Measurements from ENCODE around the gene PUS3.
"Not testable (repeated sequence)": the region's sequence is repeated elsewhere in the genome, so short reads cannot be mapped to it uniquely, and the experiment has no call there.

The PUS3 gene

GRCh38 chr11:125921042-125921441, 18.0 kb upstream of the PUS3 start:
- DNase-seq (ENCODE audit: low spot score) = no peak

DNA sequence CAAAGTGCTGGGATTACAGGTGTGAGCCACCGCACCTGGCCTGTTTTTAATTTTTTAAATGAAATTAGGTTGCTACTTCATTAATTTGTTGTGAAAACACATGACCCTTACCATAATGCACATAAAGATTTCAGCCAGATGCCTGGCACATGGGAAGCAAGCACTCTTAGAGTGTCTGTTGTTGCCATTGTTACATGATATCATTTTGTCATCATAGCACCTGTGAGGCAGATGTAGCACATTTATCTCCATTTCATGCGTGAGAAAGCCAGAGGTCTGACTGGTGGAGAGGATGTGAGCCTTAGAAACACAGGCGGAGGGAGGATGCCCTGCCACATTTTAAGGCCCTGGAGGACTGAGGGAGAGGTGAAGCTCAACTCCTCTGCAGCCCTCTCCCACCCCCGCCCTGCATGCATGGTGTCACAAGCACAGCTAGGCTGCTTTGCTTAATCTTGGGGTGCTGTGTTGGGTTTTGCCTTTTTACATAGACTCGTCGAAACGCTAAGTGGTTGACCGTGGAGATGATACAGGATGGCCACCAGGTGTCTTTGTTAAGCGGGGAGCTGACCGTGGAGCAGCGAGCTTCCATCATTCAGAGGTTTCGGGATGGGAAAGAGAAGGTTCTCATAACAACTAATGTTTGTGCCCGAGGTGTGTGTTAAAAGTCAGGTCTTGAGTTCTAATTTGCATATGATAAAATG, 15.3 kb upstream of the PUS3 start:
- no peak for DNase-seq (ENCODE audit: low spot score)

- no peak for DNase-seq (ENCODE audit: low spot score)
Measured at GRCh38 chr11:125916683-125917347, 13.8 kb upstream of the PUS3 start.

GRCh38 chr11:125914601-125915000, 11.6 kb upstream of the PUS3 start:
- not testable (repeated sequence) for DNase-seq (ENCODE audit: low spot score)

GRCh38 chr11:125910226-125910849, 7.3 kb upstream of the PUS3 start:
- no peak for DNase-seq (ENCODE audit: low spot score)

- DNase-seq (ENCODE audit: low spot score) = no peak
Measured at GRCh38 chr11:125904678-125905077, 1.7 kb upstream of the PUS3 start.

- DNase-seq (ENCODE audit: low spot score) = peak; percentile 71
Measured at GRCh38 chr11:125903711-125904659, 979 bp upstream of the PUS3 start, which contains the start of gene DDX25. DDX25 (plus strand) TSS chr11:125904508; CDS start chr11:125904518, 10 bp downstream.

GRCh38 chr11:125902277-125902926, 604 bp downstream of the PUS3 start:
- DNase-seq (ENCODE audit: low spot score) = no peak

GRCh38 chr11:125901872-125902271, 1.1 kb downstream of the PUS3 start:
- no peak for DNase-seq (ENCODE audit: low spot score)

GRCh38 chr11:125892994-125893393, 10.0 kb downstream of the PUS3 start:
- DNase-seq (ENCODE audit: low spot score) = no peak

- DNase-seq (ENCODE audit: low spot score) = no peak
Measured at GRCh38 chr11:125892071-125892470, 10.9 kb downstream of the PUS3 start.

DNA sequence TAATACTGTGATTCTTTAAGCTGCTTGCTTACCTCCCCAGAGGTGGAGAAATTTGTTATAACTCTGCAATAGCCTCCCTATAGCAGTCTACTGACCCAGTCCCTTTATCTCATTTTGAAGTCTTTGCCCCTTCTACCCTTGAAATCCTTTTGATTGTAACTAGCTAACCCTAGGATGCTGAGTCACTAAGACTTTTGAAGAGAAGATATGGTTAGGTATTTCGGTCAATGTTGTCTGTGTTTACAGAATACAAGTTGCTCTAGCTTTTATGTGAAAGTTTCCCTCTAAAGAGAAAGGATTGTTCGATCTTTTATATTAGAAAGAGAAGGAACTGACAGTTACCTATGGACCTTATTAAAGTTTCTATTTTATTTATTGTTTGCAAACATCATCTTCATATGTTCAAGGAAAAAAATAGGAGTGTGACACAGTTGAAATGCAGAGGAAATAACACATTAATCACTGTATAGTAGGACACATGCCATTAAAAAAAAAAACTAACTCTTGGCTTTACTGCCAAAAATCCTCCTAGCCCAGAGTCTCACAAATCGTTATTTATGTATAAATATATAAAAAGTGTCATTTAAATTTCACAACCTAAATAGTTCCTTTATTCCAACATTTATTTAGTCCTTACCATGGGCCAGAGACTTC, 12.4 kb downstream of the PUS3 start:
- no peak for DNase-seq (ENCODE audit: low spot score)

DNA sequence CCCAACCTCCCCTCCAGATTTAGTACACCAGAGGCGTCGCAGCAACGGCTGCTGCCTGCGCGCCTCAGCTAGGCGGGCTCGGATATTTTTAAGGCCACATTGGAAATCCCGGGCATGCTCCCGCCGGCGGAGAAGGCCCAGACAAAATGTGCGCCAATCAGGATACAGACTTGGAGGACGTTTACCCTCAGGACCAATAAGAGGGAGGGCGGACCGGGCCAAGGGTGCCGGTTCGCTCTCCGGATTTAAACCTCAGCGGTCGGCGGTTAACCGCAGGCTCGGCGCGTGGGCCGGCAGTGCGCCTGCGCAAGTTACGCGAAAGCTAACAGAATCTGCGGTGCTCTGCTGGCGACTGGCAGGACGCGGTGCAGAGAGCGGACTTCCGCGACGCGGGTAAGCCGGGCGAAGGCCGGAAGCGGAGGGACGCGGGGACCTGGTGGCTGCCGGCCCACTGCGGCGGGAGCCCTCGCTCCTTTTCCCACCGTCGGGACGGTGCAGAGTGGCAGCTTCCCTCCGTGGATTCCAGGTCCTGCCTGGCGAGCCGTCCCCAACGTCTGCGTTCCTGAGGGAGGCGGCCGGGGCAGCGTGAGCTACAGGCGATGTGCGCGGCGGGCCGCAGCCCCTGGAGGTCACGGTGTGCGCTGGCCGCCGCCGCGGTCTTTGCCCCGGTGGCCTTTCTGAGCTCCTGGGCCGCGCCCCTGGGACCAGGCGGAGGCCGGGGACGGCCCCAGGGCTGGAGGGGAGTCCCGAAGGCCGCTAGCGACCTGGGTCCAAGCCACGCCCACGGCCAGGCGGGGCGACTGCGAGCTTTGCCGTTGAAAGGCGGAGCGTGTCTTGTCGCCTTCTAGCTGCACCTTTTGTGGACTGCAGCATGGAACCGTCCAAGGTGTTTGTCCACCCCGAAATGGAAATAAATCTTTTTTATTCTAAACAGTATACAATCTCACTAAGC, 15.4 kb downstream of the PUS3 start, which contains the start of gene HYLS1:
Gene HYLS1 (plus strand): TSS at position 296 of the 952 bp plus-strand sequence. CDS start 11,701 bp downstream, outside the sequence.
- no peak for DNase-seq (ENCODE audit: low spot score)

GRCh38 chr11:125886997-125887372, 16.0 kb downstream of the PUS3 start:
- DNase-seq (ENCODE audit: low spot score) = no peak

DNA sequence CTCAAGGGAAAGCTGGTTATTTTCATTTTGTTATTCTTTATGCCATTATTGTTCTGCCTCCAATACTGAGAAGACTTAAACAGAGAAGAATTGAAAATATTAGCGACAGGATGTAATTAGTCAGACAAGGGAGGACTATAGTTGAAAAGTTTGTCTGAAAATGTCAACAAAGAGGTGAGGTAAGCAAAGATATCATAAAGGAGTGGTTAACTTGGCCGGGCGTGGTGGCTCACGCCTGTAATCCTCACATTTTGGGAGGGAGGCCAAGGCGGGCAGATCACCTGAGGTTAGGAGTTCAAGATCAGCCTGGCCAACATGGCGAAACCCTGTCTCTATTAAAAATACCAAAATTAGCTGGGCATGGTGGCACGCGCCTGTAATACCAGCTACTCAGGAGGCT, 19.6 kb downstream of the PUS3 start:
- no peak for DNase-seq (ENCODE audit: low spot score)

GRCh38 chr11:125881291-125881690, 21.7 kb downstream of the PUS3 start:
- no peak for DNase-seq (ENCODE audit: low spot score)

GRCh38 chr11:125874556-125875124, 28.4 kb downstream of the PUS3 start:
- peak; percentile 48 for DNase-seq (ENCODE audit: low spot score)

GRCh38 chr11:125873881-125874555, 29.0 kb downstream of the PUS3 start:
- no peak for DNase-seq (ENCODE audit: low spot score)

Measured in SK-N-DZ (cell line).